ENCODE measurements around the gene BDNF.
"Not testable (repeated sequence)": the region's sequence is repeated elsewhere in the genome, so short reads cannot be mapped to it uniquely, and the experiment has no call there.

BDNF gene

GRCh38 chr11:27665508-27666101 is 34.6 kb downstream of the BDNF start:
- H3K9me3 ChIP-seq (ENCODE audit: control insufficient read depth, insufficient read depth, low read length); H3K36me3 ChIP-seq (ENCODE audit: insufficient read depth, low read length); H3K9ac ChIP-seq (ENCODE audit: low read depth, low read length); H3K4me1 ChIP-seq (ENCODE audit: insufficient read depth, low read length): not testable (repeated sequence)

- Histone ChIP-seq H3K9ac (ENCODE audit: low read depth, low read length) (no peak overlapping the region), H3K36me3 (ENCODE audit: insufficient read depth, low read length) (no peaks in the 10 kb centered on the region), H3K4me1 (ENCODE audit: insufficient read depth, low read length) (no peaks in the 10 kb centered on the region), H3K9me3 (ENCODE audit: control insufficient read depth, insufficient read depth, low read length) (0 out of 2 replicates have a peak, but pooled peaks cover 3% of the 10 kb centered on the region)
Observed at GRCh38 chr11:27663326-27663725, 36.9 kb downstream of the BDNF start.

- no peak overlapping the region for H3K9ac ChIP-seq (ENCODE audit: low read depth, low read length)
- 0 out of 2 replicates have a peak, but pooled peaks cover 3% of the 10 kb centered on the region for H3K9me3 ChIP-seq (ENCODE audit: control insufficient read depth, insufficient read depth, low read length)
- H3K4me1 ChIP-seq (ENCODE audit: insufficient read depth, low read length) = peaks cover 9% of the 10 kb centered on the region; the same call in 1 of the 2 replicates
- H3K36me3 ChIP-seq (ENCODE audit: insufficient read depth, low read length) = no peaks in the 10 kb centered on the region
Observed at GRCh38 chr11:27660171-27660570, 40.1 kb downstream of the BDNF start.

GRCh38 chr11:27658535-27659236 is 41.6 kb downstream of the BDNF start:
- Histone ChIP-seq H3K9ac (ENCODE audit: low read depth, low read length) (no peak overlapping the region), H3K9me3 (ENCODE audit: control insufficient read depth, insufficient read depth, low read length) (0 out of 2 replicates have a peak, but pooled peaks cover 3% of the 10 kb centered on the region), H3K4me1 (ENCODE audit: insufficient read depth, low read length) (peaks cover 9% of the 10 kb centered on the region; the same call in 1 of the 2 replicates), H3K36me3 (ENCODE audit: insufficient read depth, low read length) (no peaks in the 10 kb centered on the region)

- no peaks in the 10 kb centered on the region for H3K36me3 ChIP-seq (ENCODE audit: insufficient read depth, low read length)
- 0 out of 2 replicates have a peak, but pooled peaks cover 3% of the 10 kb centered on the region for H3K9me3 ChIP-seq (ENCODE audit: control insufficient read depth, insufficient read depth, low read length)
Observed at GRCh38 chr11:27656806-27657483, 43.3 kb downstream of the BDNF start.

GRCh38 chr11:27656320-27656719 is 43.9 kb downstream of the BDNF start:
- Histone ChIP-seq H3K4me1 (ENCODE audit: insufficient read depth, low read length) (peaks cover 9% of the 10 kb centered on the region; the same call in 1 of the 2 replicates), H3K9ac (ENCODE audit: low read depth, low read length) (no peak overlapping the region), H3K9me3 (ENCODE audit: control insufficient read depth, insufficient read depth, low read length) (no peaks in the 10 kb centered on the region), H3K36me3 (ENCODE audit: insufficient read depth, low read length) (no peaks in the 10 kb centered on the region)

More at GRCh38 chr11:27656806-27657483, 43.3 kb downstream of the BDNF start:
- Histone ChIP-seq H3K9ac (ENCODE audit: low read depth, low read length) (no peak overlapping the region), H3K4me1 (ENCODE audit: insufficient read depth, low read length) (peaks cover 9% of the 10 kb centered on the region; the same call in 1 of the 2 replicates)

GRCh38 chr11:27653990-27654758 is 46.1 kb downstream of the BDNF start:
- no peak overlapping the region for H3K9ac ChIP-seq (ENCODE audit: low read depth, low read length)
- H3K9me3 ChIP-seq (ENCODE audit: control insufficient read depth, insufficient read depth, low read length) = no peaks in the 10 kb centered on the region
- no peaks in the 10 kb centered on the region for H3K36me3 ChIP-seq (ENCODE audit: insufficient read depth, low read length)
- peaks cover 17% of the 10 kb centered on the region for H3K4me1 ChIP-seq (ENCODE audit: insufficient read depth, low read length)

GRCh38 chr11:27651711-27652110 is 48.5 kb downstream of the BDNF start:
- Histone ChIP-seq H3K36me3 (ENCODE audit: insufficient read depth, low read length) (no peaks in the 10 kb centered on the region), H3K9me3 (ENCODE audit: control insufficient read depth, insufficient read depth, low read length) (no peaks in the 10 kb centered on the region), H3K4me1 (ENCODE audit: insufficient read depth, low read length) (peaks cover 14% of the 10 kb centered on the region), H3K9ac (ENCODE audit: low read depth, low read length) (no peak overlapping the region)

- H3K4me1 ChIP-seq (ENCODE audit: insufficient read depth, low read length) = peaks cover 8% of the 10 kb centered on the region
- no peak overlapping the region for H3K9ac ChIP-seq (ENCODE audit: low read depth, low read length)
- no peaks in the 10 kb centered on the region for H3K9me3 ChIP-seq (ENCODE audit: control insufficient read depth, insufficient read depth, low read length)
- no peaks in the 10 kb centered on the region for H3K36me3 ChIP-seq (ENCODE audit: insufficient read depth, low read length)
Observed at GRCh38 chr11:27650988-27651387, 49.3 kb downstream of the BDNF start.

GRCh38 chr11:27649800-27650199 is 50.5 kb downstream of the BDNF start:
- no peaks in the 10 kb centered on the region for H3K36me3 ChIP-seq (ENCODE audit: insufficient read depth, low read length)
- H3K9me3 ChIP-seq (ENCODE audit: control insufficient read depth, insufficient read depth, low read length) = no peaks in the 10 kb centered on the region
- no peak overlapping the region for H3K9ac ChIP-seq (ENCODE audit: low read depth, low read length)
- peaks cover 8% of the 10 kb centered on the region for H3K4me1 ChIP-seq (ENCODE audit: insufficient read depth, low read length)

GRCh38 chr11:27648840-27649239 is 51.4 kb downstream of the BDNF start:
- Histone ChIP-seq H3K9ac (ENCODE audit: low read depth, low read length) (no peak overlapping the region), H3K9me3 (ENCODE audit: control insufficient read depth, insufficient read depth, low read length) (no peaks in the 10 kb centered on the region), H3K4me1 (ENCODE audit: insufficient read depth, low read length) (peaks cover 8% of the 10 kb centered on the region), H3K36me3 (ENCODE audit: insufficient read depth, low read length) (no peaks in the 10 kb centered on the region)

- no peak overlapping the region for H3K9ac ChIP-seq (ENCODE audit: low read depth, low read length)
- no peaks in the 10 kb centered on the region for H3K9me3 ChIP-seq (ENCODE audit: control insufficient read depth, insufficient read depth, low read length)
- H3K36me3 ChIP-seq (ENCODE audit: insufficient read depth, low read length) = no peaks in the 10 kb centered on the region
- peaks cover 8% of the 10 kb centered on the region for H3K4me1 ChIP-seq (ENCODE audit: insufficient read depth, low read length)
Observed at GRCh38 chr11:27646051-27646818, 54.0 kb downstream of the BDNF start.

GRCh38 chr11:27642954-27643353 is 57.3 kb downstream of the BDNF start:
- no peaks in the 10 kb centered on the region for H3K36me3 ChIP-seq (ENCODE audit: insufficient read depth, low read length)
- no peaks in the 10 kb centered on the region for H3K9me3 ChIP-seq (ENCODE audit: control insufficient read depth, insufficient read depth, low read length)
- no peak overlapping the region for H3K9ac ChIP-seq (ENCODE audit: low read depth, low read length)
- H3K4me1 ChIP-seq (ENCODE audit: insufficient read depth, low read length) = no peaks in the 10 kb centered on the region; the same call in 1 of the 2 replicates

Measured in ES-I3 (cell line).